Measurements from ENCODE around the gene ADGRL3.

ADGRL3 gene

DNA sequence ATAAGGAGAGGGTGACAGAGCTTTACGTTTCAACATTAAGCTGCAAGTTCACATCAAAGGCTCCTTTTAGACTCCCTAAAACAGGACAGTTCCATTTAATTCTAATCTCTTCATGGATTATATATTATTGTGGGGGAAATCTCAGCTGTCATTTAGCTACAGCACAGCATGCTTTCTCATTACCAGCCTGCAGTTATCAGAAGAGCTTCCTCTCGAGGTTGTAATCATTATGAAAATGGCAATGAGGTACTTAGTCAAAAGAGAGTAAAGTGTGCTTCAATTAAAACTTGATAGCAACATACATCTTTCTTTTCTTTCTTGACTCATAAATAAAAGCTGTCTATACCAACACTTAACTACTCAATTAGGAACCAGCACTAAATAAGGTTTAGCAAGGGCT is 896.8 kb downstream of the ADGRL3 start:
- TF ChIP-seq, protein P1, sequence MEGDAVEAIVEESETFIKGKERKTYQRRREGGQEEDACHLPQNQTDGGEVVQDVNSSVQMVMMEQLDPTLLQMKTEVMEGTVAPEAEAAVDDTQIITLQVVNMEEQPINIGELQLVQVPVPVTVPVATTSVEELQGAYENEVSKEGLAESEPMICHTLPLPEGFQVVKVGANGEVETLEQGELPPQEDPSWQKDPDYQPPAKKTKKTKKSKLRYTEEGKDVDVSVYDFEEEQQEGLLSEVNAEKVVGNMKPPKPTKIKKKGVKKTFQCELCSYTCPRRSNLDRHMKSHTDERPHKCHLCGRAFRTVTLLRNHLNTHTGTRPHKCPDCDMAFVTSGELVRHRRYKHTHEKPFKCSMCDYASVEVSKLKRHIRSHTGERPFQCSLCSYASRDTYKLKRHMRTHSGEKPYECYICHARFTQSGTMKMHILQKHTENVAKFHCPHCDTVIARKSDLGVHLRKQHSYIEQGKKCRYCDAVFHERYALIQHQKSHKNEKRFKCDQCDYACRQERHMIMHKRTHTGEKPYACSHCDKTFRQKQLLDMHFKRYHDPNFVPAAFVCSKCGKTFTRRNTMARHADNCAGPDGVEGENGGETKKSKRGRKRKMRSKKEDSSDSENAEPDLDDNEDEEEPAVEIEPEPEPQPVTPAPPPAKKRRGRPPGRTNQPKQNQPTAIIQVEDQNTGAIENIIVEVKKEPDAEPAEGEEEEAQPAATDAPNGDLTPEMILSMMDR (IDR thresholded peaks at IDR 0.05; ENCODE audit: extremely low read depth, insufficient read depth, missing control alignments) = no peak
- in situ Hi-C loops (cut with MboI; ENCODE audit: low pct_unique_long_range_greater_than_20kb, low sequenced_read_pairs, unreplicated experiment) = no loop called here
- DNase-seq (ENCODE audit: low spot score) = no peak

DNA sequence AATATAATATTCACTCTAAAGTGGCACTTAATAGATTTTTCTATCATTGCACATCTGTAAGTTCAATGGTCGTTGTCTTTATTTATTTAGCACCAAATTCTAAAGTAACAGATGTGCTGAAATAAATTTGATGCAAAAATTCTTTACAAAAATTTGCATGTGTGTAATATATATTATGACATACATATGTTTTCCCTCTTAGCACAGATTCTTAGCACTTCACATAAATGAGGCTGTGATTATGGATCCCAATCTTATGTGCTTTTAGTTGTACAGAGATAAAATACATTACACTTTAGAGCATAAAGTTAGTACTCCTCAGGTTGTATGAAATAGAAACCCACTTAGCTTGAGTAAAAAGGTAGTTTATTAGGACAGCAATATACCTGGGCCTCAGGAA is 915.1 kb downstream of the ADGRL3 start:
- DNase-seq (ENCODE audit: low spot score) = no peak
- TF ChIP-seq, protein P1 (IDR thresholded peaks at IDR 0.05; ENCODE audit: extremely low read depth, insufficient read depth, missing control alignments) = no peak
- in situ Hi-C loops (cut with MboI; ENCODE audit: low pct_unique_long_range_greater_than_20kb, low sequenced_read_pairs, unreplicated experiment) = no loop called here

DNA sequence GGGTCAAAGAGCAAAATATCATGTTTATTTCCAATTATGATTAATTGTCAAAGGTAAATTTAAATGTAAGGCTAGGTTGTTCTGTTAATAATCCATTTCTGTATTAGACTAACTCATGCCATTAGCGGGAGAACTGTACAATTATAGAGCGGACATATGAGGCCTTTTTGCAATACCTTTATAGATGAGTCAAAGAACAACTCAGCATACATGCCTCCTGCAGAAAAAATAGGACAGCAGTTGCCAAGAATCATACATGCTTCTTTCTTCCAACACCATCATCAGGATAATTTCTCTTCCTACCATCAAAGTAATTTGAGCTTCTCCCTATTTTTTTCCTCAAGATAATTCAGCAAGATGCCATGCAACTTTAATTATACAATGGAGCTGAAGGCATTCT is 917.8 kb downstream of the ADGRL3 start:
- in situ Hi-C loops (cut with MboI; ENCODE audit: low pct_unique_long_range_greater_than_20kb, low sequenced_read_pairs, unreplicated experiment) = no loop called here
- DNase-seq (ENCODE audit: low spot score) = no peak
- TF ChIP-seq, protein P1 (IDR thresholded peaks at IDR 0.05; ENCODE audit: extremely low read depth, insufficient read depth, missing control alignments) = no peak

DNA sequence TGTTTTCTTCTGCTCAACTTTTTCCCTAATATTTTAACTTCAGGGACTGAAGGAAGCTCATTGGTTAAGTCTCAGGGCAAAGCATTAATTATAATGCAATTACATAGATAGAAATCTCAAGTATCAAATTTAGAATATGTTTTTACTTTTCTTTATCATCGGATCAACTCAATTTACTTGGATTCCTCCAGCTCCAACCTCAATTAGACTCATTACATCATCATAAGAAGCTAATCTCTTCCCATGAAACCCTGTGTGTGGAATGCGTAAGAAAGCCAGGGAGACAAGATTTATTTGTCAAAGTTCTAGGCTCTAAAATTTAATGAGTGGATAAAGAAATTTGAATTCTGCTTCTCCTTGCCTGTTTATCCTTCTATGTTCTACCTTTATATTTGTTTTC is 918.4 kb downstream of the ADGRL3 start:
- DNase-seq (ENCODE audit: low spot score) = no peak
- in situ Hi-C loops (cut with MboI; ENCODE audit: low pct_unique_long_range_greater_than_20kb, low sequenced_read_pairs, unreplicated experiment) = no loop called here

DNA sequence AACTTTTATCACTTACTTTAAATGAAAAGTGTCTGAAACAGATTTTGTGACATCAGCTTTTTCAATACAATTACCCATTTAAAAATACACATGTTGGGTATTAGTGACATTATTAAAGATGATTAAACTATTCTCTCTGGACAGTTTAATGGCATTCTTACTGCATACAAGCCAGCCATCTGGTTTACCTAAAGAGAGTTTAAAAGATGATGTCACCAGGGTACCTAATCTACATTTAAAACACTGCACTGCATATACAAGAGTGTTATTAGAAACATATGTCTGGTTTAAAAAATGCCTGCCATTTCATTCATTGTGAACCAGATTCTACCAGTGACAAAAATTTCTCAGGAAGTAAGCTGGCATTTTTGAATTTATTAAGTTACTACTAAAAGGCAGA is 919.1 kb downstream of the ADGRL3 start:
- TF ChIP-seq, protein P1 (IDR thresholded peaks at IDR 0.05; ENCODE audit: extremely low read depth, insufficient read depth, missing control alignments) = no peak
- DNase-seq (ENCODE audit: low spot score) = no peak
- in situ Hi-C loops (cut with MboI; ENCODE audit: low pct_unique_long_range_greater_than_20kb, low sequenced_read_pairs, unreplicated experiment) = no loop called here

More for the DNA sequence above, 918.4 kb downstream of the ADGRL3 start:
- TF ChIP-seq, protein P1 (IDR thresholded peaks at IDR 0.05; ENCODE audit: extremely low read depth, insufficient read depth, missing control alignments) = no peak

DNA sequence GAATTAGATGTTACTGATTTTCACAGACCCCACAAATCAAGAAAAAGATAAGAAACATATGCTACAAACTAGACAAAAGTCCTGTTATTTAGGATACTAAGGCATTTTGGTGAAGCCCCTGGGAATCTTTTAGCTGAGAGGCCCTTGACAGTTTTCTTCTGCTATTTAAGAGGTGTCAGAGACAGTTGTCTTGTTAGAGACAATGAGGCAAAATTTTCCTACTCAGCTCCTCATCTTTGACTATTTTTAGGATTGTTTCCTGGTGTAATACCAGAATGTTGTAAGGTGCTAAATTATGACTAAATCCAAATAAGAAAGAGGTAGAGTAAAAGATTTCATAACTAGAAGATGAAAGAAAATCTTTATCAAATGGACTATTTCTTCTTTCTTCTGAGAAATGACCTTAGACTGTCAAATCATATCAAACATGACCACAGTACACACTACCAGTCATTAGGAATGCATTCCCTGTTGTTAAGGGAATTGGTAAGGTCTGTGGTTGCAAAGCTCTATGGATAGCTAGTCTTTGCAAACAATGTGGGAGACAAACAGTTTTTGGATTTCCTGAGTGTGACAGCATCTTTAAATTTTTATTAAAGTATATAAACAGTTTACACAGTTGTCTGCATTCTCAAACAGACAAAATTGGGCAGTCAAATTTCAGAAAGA is 926.1 kb downstream of the ADGRL3 start:
- no peak for DNase-seq (ENCODE audit: low spot score)
- in situ Hi-C loops (cut with MboI; ENCODE audit: low pct_unique_long_range_greater_than_20kb, low sequenced_read_pairs, unreplicated experiment) = no loop called here
- TF ChIP-seq, protein P1 (IDR thresholded peaks at IDR 0.05; ENCODE audit: extremely low read depth, insufficient read depth, missing control alignments) = no peak
